ENCODE results near the gene ASCL5. TPM values are rescaled to one million over a fixed set of nuclear protein-coding genes. Genes with fewer than 3 reads are reported as not detected.

ASCL5 gene
- total RNA-seq, 1 experiment from 2014 or later = 0.15 TPM

DNA sequence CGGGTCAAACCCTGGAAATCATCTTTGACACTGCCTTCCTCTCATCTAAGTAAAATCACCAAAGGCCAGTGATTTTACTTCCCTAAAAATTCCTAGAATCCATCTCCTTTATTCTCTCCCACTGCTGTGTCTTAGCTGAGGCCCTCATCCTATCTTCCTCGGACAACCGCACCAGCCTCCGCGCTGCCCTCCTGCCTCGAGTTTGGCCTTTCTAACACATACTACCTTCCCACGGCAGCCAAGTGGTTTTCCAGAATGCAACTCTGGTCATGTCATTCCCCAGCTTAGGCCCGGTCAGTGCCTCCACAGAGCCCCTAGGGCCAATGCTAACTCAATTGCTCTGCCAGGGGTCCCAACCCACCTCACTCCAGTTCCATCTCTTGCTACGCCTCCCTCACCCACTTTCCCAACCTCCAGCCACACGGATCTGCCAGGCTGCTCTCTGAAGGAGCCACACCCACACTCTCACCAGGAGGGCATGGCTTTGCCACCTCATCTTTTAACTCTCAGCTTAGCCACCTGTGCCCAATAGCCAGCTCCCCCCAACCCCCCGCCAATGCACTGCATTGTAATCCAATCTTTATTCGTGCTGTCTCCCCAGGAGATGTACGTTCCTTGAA lies 20.5 kb upstream of the ASCL5 start:
- no peak overlapping the region for H2BK120ac ChIP-seq (ENCODE audit: low read depth, low read length, poor library complexity, severe bottlenecking)
- no peaks in the 10 kb centered on the region for H4K20me1 ChIP-seq (ENCODE audit: control insufficient read depth, insufficient read depth, insufficient read length)
- no peak overlapping the region for H3K56ac ChIP-seq (ENCODE audit: insufficient read length, low read depth, low read length)
- no peaks in the 10 kb centered on the region for H3K23me2 ChIP-seq (ENCODE audit: insufficient read length, low read depth, low read length, poor library complexity, severe bottlenecking)
- no peak overlapping the region for H4K91ac ChIP-seq (ENCODE audit: insufficient read length, low read depth, low read length)
- no peak for DNase-seq
- H4K5ac ChIP-seq (ENCODE audit: insufficient read length, low read depth, low read length) = no peak overlapping the region
- peaks cover 2% of the 10 kb centered on the region for H3K79me1 ChIP-seq (ENCODE audit: insufficient read depth, low read depth, low read length, poor library complexity, severe bottlenecking)
- peaks cover under 1 to 2% of the 10 kb centered on the region in 2 experiments for H3K4me1 Mint-ChIP-seq
- no peak overlapping the region for H2BK15ac ChIP-seq (ENCODE audit: low read depth, low read length)
- H3K27me3 Mint-ChIP-seq (ENCODE audit: low read depth) = no peaks in the 10 kb centered on the region
- peak overlapping the region in 2 of 3 experiments; percentile 41 to 64; a peak in 3 of 7 replicates for H3K27ac Mint-ChIP-seq
- no peak overlapping the region for H2BK20ac ChIP-seq (ENCODE audit: low read depth, low read length, poor library complexity, severe bottlenecking)
- no peak overlapping the region for H2AK5ac ChIP-seq (ENCODE audit: insufficient read length, low read length)
- TF ChIP-seq, protein P1, sequence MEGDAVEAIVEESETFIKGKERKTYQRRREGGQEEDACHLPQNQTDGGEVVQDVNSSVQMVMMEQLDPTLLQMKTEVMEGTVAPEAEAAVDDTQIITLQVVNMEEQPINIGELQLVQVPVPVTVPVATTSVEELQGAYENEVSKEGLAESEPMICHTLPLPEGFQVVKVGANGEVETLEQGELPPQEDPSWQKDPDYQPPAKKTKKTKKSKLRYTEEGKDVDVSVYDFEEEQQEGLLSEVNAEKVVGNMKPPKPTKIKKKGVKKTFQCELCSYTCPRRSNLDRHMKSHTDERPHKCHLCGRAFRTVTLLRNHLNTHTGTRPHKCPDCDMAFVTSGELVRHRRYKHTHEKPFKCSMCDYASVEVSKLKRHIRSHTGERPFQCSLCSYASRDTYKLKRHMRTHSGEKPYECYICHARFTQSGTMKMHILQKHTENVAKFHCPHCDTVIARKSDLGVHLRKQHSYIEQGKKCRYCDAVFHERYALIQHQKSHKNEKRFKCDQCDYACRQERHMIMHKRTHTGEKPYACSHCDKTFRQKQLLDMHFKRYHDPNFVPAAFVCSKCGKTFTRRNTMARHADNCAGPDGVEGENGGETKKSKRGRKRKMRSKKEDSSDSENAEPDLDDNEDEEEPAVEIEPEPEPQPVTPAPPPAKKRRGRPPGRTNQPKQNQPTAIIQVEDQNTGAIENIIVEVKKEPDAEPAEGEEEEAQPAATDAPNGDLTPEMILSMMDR (conservative IDR thresholded peaks at IDR 0.05) = no peak
- H2BK12ac ChIP-seq (ENCODE audit: insufficient read length, low read depth, low read length) = no peak overlapping the region
- no peak overlapping the region for H3K27ac ChIP-seq (ENCODE audit: insufficient read length, low read depth, low read length)
- no peak overlapping the region for H3T11ph ChIP-seq (ENCODE audit: low read length)
- H3K9me3 Mint-ChIP-seq = no peaks in the 10 kb centered on the region
- H3K4me2 ChIP-seq (ENCODE audit: insufficient read depth, insufficient read length, low read length) = no peak overlapping the region
- no peak overlapping the region for H3K9ac ChIP-seq (ENCODE audit: extremely low read depth, insufficient read length, low read length)
- H3K23ac ChIP-seq (ENCODE audit: insufficient read length, low read depth, low read length) = no peak overlapping the region
- H3K4ac ChIP-seq (ENCODE audit: low read depth, low read length) = no peak overlapping the region
- H4K8ac ChIP-seq (replicated peaks; ENCODE audit: insufficient read length, low read depth, low read length) = no peak overlapping the region
- H3K27me3 ChIP-seq (ENCODE audit: insufficient read depth, low read length) = no peaks in the 10 kb centered on the region
- no peak overlapping the region for H2BK5ac ChIP-seq (ENCODE audit: insufficient read length, low read length)
- H3K36me3 Mint-ChIP-seq (ENCODE audit: insufficient read depth in 1 of 3, low read depth in 3 of 3) = peaks cover 64 to 99% (median 96%) of the 10 kb centered on the region in 3 experiments
- H3K18ac ChIP-seq (ENCODE audit: insufficient read length, low read depth, low read length) = no peak overlapping the region
- no peak overlapping the region for H3K4me3 Mint-ChIP-seq
- no peaks in the 10 kb centered on the region for H3K79me2 ChIP-seq (ENCODE audit: insufficient read depth, low read length)
- no peak overlapping the region for H2AFZ ChIP-seq (ENCODE audit: low read length)
- H3K14ac ChIP-seq (ENCODE audit: insufficient read depth, low read length) = no peak overlapping the region
- H3K4me1 ChIP-seq (ENCODE audit: insufficient read depth, low read length) = no peaks in the 10 kb centered on the region
- no CpG with 5 or more reads among the region's 13 CpGs for WGBS (ENCODE audit: extremely low coverage, insufficient read length, low lambda C conversion rate)
- no peaks in the 10 kb centered on the region for H3K9me3 ChIP-seq (ENCODE audit: control insufficient read depth, low read depth, low read length)
